Upper lobe of left lung (tissue), 4 donors: ENCODE data around the gene AGO3.

Experiments
- EP300 ChIP-seq, 4 donors: sonication (generic); formaldehyde crosslinking; IDR thresholded peaks; one replicate each; pipeline ENCODE4 v1.5.1; 2017; ENCODE audit warnings: antibody characterized with exemption in 4 of 4, control low read depth in 2 of 4
- POLR2A ChIP-seq, 4 donors: fragments of 450-650 bp; IDR thresholded peaks; one replicate each; pipeline ENCODE4 v1.5.1; 2016 to 2017; ENCODE audit warnings: antibody characterized with exemption in 4 of 4, mild to moderate bottlenecking in 2 of 4
- POLR2AphosphoS5 ChIP-seq, 2 donors: sonication (generic); formaldehyde crosslinking; IDR thresholded peaks; one replicate each; pipeline ENCODE4 v1.5.1; 2017; ENCODE audit warnings: antibody characterized with exemption in 2 of 2

DNA sequence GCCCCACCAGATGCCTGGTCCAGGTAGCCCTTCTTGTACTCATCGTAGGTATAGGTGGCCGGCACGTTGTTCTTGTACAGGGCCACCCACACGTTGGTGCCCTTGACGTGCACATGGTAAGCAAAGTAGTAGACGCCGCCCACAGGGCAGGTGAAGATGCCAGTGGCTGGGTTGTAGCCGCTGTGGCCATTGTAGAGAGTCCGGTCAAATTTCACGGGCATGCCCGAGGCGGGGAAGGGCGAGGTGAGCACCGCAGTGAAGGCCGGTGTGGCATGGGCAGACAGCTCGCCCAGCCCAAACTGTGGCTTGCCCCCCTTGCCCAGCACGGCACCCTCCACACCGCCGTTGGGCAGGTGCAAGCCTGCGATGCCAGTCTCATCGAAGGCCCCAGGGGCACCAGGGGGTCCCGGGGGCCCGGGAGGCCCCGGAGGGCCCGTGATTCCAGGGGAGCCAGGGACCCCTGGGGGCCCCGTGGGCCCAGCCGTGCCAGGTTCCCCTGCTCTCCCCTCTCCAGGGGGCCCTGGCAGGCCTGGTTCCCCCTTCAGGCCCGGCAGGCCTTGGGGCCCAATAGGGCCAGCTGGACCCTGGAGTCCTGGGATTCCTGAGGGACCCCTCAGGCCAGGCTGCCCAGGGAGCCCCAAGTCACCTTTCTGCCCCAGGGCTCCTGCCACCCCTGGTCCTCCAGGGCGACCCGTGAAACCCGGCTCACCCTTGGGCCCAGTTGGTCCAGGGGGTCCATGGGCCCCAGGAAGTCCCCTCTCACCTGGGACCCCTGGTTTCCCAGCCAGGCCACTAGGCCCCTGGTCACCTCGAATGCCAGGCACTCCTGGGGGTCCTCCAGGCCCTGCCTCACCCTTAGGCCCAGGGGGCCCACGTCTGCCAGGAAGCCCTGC is 167.0 kb downstream of the AGO3 start:
- TF ChIP-seq POLR2AphosphoS5 (IDR thresholded peaks at IDR 0.05) = no peak
- no peak for TF ChIP-seq EP300 (IDR thresholded peaks at IDR 0.05)
- TF ChIP-seq POLR2A (IDR thresholded peaks at IDR 0.05) = no peak
